Activated T-helper 1 cell treated with anti-CD3 and anti-CD28 coated beads, Interleukin-2, amount 50 U/mL, for 16 hours (primary cell): ENCODE measurements around the gene NFILZ.

ENCODE experiments used
- DNase-seq, 2 donors: peaks; one replicate each; pipeline ENCODE4 v3.0.0-alpha.2; 2020; ENCODE audit warnings: low read depth in 1 of 2, low spot score in 1 of 2

The NFILZ gene, protein sequence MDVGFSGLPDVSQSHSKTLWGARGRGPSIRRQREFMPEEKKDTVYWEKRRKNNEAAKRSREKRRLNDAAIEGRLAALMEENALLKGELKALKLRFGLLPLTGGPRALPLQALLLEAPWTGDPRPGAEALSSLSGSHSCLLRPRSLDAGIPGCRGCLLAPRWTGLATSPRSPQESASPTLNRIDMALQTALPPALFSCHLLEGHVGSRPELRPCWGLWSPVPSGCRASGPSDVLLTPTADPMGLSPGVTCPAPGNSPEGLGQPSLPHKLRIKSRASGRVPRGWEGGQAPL

DNA sequence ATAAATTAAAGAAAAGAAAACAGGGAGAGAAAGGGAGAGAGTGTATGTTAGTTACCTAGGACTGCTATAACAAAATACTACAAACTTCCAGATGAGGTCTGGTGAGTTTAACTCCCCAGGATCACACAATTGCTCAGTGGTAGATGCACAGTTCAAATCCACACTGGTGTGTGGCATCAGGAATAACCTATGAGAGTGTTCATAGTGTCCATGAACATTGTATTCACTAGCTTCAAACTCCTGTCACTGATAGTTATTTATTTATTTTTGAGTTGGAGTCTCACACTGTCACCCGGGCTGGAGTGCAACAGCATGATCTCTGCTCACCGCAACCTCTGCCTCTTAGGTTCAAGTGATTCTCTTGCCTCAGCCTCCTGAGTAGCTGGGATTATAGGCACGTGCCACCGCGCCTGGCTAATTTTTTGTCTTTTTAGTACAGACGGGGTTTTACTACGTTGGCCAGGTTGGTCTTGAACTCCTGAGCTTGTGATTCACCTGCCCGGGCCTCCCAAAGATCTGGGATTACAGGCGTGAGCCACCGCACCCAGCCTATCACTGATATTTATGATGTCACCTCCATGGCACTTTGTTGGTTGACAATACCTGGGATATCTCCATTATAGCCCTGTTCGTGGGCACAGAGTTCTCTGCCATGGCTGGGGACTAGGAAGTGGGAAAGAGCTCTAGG lies at the start of gene NFILZ:
Gene NFILZ, plus strand, starts transcription at position 638 of the 688 bp plus-strand sequence. CDS start 46,133 bp downstream, outside the sequence.
- no peak for DNase-seq

DNA sequence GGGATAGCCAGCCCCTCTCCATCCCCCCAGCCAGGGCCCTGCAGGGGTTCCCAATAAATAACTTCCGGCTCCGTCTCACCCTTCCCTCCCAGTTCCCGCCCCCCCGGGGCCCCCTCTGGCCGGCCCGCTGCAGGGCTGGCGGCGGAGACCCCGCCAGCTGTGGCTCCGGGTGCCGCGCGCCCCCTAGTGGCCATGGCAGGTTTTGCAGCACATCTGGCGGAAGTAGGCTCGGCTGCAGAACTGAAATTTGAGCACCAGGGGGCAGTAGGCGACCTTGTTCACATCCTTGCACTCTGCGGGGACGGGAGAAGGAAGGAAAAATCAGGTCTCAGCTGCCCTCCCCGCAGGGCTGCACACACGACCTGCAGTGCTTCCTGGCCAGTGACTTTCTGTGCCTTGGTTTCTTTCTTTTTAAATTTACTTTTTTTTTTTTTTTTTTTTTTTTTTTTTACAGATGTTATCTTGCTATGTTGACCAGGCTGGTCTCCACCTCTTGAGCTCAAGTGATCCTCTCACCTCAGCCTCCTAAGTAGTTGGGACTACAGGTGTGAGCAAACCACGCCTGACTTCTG lies 49.6 kb upstream of the NFILZ start:
- DNase-seq, result peak; percentile 78 to 79

DNA sequence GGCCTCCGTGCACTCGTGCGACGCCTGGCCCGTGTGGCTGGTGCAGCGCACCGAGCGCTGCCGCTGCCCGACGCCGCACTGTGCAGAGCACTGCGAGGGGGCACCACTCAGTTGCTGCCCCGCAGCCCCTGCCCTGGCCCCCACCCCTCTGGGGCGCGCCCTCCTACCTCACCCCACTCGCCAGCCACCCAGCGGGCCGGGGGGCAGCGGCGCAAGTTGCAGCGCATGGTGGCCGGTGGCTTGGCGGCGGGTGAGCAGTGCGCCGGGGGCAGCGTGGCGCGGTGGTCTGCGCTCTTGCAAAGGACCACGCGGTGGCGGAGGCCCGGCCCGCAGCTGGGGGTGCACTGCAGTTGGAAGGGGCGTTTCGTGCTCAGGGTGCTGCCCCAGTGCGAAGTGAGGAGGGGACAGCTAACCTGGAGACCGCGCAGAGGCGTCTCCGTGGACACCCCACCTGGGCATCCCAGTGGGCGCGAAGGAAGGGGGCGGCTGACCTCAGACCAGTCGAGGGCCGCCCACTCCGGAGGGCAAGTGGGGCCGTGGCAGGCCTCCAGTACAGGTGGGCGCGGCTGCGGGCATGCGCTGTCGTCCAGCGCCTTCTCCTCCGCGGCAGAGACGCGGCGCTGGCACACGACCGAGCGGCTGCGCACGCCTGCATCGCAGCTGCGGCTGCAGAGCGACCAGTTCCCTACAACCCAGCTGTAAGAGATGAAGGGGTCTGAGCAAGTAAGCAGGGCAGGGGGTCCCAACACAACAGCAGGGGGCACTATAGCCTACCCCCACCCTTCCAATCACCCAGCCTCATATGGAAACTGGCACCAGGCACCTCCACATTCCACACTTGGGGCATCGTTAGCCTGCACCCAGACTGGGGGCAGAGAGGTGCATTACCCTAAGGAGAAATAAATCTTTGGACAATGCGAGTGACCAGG lies 45.2 kb upstream of the NFILZ start:
- DNase-seq, result no peak

DNA sequence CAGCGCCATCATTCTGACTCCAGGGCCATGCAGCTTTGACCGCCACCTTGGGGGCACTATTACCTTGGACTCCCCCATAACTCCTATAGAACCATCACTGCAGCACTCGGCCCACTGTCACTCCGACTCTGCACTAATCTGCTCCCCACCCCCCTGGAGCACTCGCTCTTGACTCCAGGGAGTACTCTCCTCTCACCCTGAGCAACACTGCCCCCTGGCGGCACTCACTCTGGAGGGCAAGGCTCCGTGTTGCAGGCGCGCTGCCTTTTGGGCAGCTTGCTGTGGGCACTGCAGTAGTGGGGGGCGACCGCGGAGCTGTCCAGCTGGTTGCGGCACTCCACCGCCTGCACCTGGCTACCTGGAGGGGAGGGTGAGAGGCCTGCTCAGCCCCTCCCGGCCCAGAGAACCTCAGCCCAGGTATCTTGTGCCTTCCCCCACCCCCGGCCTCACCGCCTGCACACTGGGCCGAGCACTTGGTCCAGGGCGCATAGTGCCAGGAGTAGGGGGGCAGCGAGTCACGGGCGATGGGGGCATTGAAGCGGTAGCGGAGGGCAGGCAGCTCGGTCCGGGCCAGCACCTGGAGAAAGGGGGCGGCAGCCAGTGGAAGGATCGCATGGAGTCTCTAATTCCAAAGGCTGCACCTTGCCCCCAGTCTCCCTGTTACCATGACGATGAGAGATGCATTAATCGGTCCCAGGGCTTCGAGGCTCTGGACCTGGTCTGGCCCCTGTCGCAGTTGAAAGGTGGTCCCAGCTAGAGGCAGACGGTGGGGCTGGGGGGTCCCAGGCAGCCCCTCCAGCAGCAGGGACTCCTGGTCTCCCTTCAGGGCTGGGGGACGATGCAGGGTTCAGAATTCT lies 44.3 kb upstream of the NFILZ start:
- DNase-seq, result peak; percentile 34 to 54

DNA sequence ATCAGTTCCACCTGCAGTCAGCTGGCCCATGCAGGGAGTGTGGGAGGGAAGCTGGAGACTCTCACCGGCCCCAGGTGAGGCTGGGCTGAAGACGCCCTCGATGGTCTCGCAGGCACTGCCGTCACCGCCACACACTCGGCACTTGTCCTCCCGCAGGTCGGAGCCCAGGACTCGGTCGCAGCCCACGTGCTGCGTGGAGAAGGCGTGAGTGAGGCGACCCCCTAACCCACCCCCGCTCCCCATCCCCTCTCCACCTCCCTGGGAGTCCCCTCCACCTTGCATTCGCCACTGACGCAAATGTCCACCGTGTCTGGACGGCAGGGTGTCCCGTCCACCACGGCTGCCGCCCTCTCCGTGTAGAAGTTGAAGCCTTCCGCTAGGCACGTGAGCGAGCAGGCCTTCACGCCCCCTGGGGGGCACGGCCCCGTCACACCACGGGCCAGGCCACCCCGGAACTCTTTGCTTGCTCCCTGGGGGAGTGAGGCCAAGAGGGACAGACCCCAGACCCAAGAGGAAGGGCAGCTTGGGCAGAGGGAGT lies 41.2 kb upstream of the NFILZ start:
- DNase-seq, result no peak

DNA sequence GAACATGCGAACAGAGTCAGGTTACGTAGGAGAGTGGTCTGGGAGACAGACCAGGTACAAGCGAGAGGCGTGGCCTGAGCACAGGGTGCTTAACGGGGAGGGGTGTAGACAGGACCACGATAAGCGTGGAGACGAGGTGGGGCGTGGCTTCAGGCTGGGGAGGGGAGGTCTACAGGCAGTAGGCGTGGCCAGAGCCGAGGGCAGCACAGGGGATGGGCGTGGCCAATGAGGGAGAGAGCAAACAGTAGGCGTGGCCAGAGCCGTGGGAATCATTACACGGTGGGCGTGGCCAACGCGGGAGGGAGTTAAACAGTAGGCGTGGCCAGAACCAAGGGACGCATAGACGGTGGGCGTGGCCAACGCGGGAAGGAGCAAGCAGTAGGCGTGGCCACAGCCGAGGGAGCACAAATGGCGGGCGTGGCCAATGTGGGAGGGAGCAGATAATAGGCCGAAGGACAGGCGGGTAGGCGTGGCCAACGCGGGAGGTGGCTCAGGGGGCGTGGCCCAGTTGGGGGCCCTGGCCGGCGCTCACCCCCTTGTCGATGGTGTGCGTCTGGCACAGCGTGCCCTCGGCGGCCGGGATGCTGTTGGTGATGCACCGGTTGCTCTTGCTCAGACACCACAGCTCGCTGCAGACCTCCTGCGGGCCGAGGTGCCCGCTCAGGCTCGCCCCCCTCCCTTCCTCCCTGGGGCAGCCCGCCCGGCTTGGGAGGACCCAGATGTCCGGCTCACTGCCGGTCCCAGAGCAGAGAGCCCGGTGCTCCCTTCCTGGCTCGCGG lies 38.0 kb upstream of the NFILZ start:
- peak; percentile 84 to 91 for DNase-seq

DNA sequence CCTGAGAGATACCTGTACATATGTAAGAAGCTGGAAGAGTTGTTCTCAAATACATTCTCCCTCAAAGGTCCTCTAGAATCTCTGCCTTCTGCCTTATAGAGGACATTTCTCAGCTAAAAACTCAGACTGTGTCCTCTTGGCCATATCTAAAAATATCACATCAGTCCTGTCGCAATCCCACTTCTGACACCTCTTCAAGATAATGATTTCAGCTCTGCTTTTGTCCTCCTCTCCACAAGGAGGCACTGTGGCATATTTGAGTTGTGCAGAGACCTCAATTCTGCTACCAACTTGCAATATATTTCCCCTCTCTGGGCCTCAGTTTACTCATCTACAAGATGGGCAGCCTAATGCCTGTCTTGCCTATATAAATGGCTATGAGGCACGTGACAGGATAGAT lies 36.5 kb upstream of the NFILZ start:
- no peak for DNase-seq

DNA sequence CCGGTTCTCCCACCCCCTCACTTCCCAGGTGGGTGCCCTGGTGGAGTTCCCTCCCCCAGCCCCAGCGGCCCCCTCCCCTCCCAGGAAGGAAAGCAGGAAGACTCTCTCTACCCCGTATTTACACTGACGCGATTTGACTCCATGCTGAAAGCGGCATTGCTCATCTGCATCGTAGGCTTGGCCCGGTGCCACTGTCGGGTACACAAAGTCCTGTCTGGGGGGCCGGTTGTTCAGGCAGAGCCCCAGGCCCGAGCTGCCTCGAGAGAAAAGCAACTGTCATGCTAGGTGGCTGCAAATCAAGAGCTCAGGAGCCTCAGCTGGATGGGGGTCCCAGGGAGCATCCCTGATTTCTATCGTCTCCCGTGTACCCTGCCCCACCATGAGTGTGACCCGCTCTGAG lies 34.8 kb upstream of the NFILZ start:
- no peak for DNase-seq

DNA sequence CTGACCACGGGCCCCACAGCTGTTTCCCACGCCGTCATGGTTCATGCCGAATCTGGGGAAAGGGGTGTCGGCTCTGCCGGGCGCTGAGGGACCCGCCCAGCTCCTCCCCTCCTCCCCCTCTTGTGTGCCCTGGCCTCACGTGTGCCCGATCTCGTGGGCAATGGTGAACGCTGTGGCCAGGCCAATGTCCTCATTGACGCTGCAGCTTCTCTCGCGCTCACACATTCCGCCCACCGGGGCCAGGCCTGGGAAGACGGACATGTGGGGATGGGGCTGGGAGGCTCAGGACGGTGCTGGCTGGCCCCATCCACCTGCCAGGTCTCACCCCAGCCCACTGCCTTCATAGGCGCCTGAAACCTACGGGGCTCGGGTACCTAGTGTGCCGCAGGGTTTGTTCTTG lies 34.3 kb upstream of the NFILZ start:
- DNase-seq, result no peak

DNA sequence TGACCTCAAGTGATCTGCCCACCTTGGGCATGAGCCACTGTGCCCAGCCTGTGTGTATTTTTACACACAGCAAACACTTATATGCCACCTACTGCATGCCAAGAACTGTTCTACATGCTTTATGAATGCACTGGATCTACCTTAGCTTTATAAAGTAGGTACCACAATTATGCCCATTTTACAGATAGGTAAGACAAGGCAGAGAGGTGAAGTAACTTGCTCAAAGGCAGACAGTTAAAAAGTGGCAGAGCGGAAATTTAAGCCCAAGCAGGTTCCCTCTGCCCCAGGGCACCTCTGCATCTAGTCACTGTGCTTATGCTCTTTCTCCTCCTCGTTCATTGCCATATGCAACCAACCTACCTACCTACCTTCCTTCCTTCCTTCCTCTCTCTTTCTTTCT lies 30.4 kb upstream of the NFILZ start:
- no peak for DNase-seq

DNA sequence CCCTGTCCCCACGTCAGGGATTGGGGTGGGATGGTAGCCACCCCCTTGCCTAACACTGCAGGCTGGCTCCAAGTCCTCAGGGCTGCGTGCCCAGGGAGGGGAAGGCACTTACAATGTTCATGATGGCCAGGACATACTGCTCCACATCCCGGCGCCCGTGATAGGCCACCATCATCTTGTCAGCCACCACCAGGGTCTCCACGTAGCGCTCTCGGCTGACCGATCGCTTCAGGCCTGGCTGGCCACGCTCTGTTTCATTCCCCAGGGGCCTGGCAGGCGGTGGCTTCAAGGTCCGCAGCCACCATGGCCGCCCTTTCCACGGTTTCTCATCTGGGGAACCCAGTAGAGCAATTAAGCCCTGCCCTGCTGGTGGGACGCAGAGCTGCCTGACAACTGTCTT lies 29.6 kb upstream of the NFILZ start:
- DNase-seq, result no peak

DNA sequence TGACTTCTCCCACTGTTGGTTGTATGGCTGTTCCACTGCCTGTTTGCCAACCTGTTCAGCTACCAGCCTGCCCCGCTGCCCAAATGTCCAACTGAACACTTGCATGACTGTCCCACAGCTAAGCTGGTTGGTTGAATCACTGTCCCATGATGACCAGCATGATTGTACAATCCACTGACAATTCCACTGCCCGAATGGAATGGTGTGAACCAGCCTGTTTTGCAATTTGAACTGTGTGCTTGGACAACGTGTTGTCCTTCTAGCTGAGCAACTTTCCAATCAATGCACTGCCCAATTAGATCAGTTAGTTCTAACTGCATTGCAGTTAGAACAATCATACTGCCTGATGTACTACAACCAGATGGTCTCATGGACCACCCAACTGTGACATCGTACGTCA lies 28.6 kb upstream of the NFILZ start:
- no peak for DNase-seq

DNA sequence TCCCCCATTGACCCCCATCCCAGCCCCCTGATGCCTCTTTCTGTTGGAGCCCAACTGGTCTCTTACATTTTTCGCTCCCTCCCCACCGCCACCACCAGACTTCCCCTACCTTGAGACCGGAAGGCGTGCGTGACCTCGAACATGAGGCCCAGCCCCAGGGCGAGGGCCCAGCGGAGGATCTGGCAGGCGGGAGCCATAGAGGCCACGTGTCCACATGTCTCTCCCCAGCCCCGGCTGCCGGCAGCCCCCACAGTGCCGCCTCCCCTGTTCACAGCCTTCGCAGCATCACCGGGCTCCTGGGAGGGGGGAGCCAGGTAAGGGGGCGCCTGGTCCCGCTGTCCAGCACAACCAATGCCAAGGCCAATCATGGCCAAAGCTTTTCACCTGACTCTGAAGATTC lies 24.9 kb upstream of the NFILZ start:
- no peak for DNase-seq

DNA sequence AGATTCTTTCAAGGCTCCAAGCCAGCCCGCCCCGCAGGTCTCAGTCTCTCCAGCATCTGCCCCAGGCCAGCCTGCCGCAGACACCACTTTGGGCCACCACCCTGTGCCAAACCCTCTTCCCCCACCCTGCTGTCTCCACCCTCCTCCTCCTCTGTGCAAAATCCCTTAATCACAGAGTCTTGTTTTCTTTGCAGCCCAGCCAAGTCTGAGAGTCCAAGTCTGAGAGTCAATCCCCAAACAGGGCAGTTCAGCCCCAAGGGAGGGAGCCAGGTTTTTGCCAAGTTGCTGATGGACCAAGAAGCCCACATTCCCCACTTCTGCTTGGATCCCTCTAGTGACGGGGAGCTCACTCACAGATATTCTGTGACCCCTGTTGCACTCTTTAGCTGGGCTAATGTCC lies 23.0 kb upstream of the NFILZ start:
- no peak for DNase-seq

DNA sequence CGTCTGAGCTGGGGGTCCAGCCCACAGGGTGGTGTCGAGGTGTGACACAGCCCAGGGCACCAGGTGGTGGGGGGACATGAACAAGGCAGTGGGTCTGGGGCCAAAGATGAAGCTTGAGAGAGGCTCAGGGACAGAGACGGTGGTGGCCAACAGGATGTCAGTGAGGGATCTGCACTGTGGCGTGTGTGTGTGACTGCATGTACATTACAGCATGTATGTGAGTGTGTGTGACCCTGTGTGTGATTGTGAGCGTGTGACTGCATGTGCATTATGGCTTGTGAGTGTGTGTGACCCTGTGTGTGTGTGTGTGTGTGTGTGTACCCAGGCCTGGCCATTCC lies 21.5 kb upstream of the NFILZ start:
- no peak for DNase-seq

DNA sequence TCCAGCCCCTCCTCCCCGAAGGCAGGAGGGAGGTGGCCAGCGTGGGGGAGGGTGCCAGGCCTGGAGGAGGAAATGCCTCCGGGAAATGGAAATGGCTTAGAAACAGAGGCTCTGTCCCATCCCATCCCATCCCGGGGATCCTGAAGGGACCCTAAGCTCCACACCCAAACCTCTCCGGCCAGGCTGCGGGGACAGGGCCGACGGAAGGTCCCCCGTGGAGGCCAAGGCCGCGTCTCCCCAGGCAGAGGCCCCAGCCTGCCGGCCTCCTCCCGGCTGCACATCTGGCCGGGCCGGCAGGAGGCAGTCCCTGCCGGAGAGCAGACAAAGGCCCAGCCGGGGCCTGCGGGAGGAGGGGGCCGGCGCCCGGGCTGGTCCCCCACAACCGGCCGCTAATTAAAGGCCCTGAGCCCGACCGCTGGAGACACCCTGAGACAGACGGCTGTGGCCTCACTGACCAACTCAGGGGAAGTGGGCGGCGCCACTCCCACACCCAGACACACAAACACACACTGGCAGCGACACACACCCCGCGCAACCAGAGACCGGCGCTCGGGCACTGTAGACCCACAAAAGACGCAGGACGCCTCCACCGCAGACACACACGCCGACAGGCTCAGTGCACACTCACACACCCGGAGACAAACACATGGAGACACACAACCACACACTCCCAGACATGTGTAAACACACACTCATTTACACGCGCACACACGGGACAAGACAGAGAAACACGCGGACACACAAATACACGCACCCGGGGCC lies 21.0 kb upstream of the NFILZ start:
- DNase-seq, result no peak

DNA sequence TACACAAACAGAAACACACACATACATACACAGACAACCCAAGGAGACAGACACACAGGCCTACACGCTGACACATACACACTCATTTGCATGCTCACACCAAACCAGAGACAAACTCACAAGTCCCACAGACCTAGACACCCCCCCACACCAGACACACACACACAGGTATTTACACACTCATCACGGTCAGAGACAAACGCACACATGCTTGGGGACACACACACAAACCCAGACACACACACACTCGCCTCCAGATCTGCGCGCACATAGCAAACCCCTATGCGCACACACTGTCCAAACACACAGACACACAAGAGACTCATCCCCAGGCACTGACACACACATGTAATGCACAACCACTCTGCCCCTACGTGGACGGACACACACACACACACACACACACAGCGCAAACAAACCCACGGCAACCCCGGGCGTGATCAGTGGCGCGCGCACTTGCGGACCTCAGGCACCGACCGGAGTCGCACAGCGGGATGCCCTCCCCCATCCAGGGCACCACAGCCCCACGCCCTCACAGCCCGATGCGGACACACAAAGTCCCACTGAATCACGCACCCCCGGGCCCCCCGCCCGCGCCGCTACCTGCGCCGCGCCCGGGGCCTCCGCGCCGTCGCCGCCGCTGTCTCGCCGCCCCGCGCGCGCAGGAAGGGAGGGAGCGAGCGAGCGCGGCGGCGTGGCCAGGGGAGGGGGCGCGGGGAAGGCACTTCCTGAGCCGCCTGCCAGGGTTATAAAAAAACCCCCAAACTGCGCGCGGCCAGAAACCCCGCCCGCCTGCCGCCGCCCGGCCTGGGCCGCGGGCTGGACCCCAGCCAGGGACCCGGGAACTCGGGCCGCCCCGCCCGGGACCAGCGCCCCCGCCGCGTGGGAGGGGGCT lies 20.1 kb upstream of the NFILZ start, which contains the start of gene ADAMTS10:
Gene ADAMTS10, minus strand, starts transcription at position 675 of the 895 bp plus-strand sequence. CDS start 5,005 bp downstream, outside the sequence.
- peak; percentile 17 to 22 for DNase-seq

DNA sequence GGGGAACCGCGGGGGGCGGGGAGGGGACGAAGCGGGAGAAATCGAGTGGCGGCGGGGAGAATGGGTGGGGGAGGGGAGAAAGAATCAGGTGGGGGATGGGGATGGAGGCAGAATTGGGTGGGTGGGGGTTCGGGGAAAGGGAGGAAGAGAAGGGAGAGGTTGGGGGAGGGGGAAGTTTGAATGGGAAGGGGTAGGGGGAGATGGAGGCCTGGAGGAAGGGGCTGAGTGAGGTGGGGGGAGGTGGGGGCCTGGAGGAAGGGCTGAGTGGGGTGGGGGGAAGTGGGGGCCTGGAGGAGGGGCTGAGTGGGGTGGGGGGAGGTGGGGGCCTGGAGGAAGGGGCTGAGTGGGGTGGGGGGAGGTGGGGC lies 19.5 kb upstream of the NFILZ start:
- DNase-seq, result no peak
